Lower lobe of right lung (tissue), 2 donors: ENCODE measurements around the gene TFF1. TPM values are rescaled to one million over a fixed set of nuclear protein-coding genes. Genes with fewer than 3 reads are reported as not detected.

ENCODE experiments used
- ATAC-seq, 2 donors: fragments of 200-7000 bp; cut with Tn5 transposase; one replicate each; pipeline ENCODE4 v1.9.1; 2020 to 2022; ENCODE audit warnings: mild to moderate bottlenecking in 2 of 2, moderate library complexity in 2 of 2
- DNase-seq: peaks from one replicate; pipeline ENCODE4 v3.0.0-alpha.2; 2020
- H3K27ac ChIP-seq: fragments of 200-600 bp; one replicate; pipeline ENCODE4 v1.8.0; 2022
- H3K27me3 ChIP-seq: fragments of 200-600 bp; one replicate; pipeline ENCODE4 v1.8.0; 2022; ENCODE audit warnings: low read depth
- H3K36me3 ChIP-seq: fragments of 200-600 bp; one replicate; pipeline ENCODE4 v1.8.0; 2022; ENCODE audit warnings: mild to moderate bottlenecking
- H3K4me1 ChIP-seq: fragments of 200-600 bp; one replicate; pipeline ENCODE4 v1.8.0; 2022
- H3K4me3 ChIP-seq: fragments of 200-600 bp; one replicate; pipeline ENCODE4 v1.8.0; 2022; ENCODE audit warnings: mild to moderate bottlenecking
- H3K9me3 ChIP-seq: fragments of 200-600 bp; one replicate; pipeline ENCODE4 v1.8.0; 2022
- intact Hi-C: fragments of 100-400 bp; cut with DNase I; formaldehyde crosslinking; loops from one replicate; pipeline ENCODE4 v1.11.0; 2022
- total RNA-seq: library from RNA; stranded (reverse); fragmentation: NEBNext Ultra II Directional; extraction: Animal tissue kit (Norgen Biotek cat#: 25700); gene quantifications from one replicate; pipeline ENCODE4 v1.2.1, GENCODE V29; 2021
- TF ChIP-seq, protein P1 (sequence below): fragments of 200-600 bp; IDR thresholded peaks from one replicate; pipeline ENCODE4 v1.8.0; 2022; ENCODE audit warnings: antibody characterized with exemption, mild to moderate bottlenecking
- donor health status: DM: no; HTN: yes; CAD: no; lungs with severe emphysema.

Gene TFF1
- total RNA-seq, 1 donor from 2014 or later, result not detected

DNA sequence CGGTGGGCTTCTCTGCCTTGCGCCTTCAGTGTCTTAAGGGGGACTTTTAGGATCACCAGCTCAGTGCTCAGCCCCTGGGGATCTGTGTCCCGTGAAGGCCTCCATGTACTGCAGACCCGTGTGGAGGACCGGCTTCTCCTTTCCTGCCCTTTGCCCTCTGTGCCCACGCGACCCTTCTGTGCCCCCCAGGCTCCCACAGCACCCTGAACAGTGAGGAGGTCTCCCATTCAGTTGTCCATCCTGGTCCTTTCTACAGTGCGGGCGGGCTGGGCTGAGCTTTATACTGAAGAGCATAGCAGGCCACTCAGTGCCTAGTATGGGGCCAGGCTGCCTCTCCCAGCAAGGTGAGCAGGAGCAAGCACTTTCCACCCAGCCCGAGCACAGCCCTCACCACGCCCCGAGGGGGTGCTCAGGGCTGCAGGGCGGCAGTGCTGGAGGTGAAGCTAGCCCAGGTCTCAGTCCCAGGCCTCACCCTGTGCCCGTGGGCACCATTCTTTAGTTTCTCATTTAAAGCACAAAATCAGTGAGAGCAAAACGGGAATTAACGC, 7.6 kb upstream of the TFF1 start:
- no peak for ATAC-seq
- Histone ChIP-seq H3K4me3 (no peak overlapping the region), H3K9me3 (no peaks in the 10 kb centered on the region), H3K27me3 (no peaks in the 10 kb centered on the region), H3K4me1 (no peaks in the 10 kb centered on the region), H3K36me3 (no peaks in the 10 kb centered on the region), H3K27ac (no peak overlapping the region)
- TF ChIP-seq, protein P1, sequence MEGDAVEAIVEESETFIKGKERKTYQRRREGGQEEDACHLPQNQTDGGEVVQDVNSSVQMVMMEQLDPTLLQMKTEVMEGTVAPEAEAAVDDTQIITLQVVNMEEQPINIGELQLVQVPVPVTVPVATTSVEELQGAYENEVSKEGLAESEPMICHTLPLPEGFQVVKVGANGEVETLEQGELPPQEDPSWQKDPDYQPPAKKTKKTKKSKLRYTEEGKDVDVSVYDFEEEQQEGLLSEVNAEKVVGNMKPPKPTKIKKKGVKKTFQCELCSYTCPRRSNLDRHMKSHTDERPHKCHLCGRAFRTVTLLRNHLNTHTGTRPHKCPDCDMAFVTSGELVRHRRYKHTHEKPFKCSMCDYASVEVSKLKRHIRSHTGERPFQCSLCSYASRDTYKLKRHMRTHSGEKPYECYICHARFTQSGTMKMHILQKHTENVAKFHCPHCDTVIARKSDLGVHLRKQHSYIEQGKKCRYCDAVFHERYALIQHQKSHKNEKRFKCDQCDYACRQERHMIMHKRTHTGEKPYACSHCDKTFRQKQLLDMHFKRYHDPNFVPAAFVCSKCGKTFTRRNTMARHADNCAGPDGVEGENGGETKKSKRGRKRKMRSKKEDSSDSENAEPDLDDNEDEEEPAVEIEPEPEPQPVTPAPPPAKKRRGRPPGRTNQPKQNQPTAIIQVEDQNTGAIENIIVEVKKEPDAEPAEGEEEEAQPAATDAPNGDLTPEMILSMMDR, result no peak
- DNase-seq, result no peak
- intact Hi-C loops, result no loop called here

DNA sequence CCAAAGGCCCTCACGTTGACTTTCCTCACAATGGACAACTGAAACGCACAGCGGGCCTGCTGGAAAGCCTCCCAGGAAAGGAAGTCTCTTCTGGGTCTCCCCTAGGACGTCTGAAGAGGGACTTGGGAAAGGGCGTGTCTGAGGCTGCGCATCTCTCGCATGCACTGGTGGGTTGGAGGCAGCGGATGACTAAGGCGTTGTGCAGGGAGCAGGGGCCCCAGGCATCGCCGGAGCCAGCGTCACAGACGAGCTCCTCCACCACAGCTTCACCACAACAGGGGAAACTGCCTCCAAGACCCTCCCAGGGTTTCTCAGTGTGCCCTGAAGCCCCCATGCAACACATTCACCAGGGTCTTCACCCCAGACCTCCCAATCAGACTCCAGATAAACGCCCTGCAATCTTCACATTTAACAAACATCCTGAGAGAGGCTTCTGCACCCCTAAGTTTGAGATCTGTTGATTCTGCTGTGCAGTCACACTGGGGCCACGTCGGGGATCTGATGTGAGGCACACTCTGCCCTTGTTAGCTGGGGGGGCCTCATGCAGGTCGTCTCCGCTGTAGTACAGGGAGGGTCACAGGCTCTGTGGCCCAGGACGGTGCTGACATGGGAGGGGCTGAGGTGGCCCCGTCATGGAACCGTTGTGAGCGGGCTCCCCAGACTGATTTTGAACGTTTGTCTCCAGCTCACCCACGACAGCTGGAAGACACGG, 7.0 kb upstream of the TFF1 start:
- H3K9me3 ChIP-seq, result no peaks in the 10 kb centered on the region
- TF ChIP-seq, protein P1, result no peak
- no peaks in the 10 kb centered on the region for H3K27me3 ChIP-seq
- H3K27ac ChIP-seq, result no peak overlapping the region
- intact Hi-C loops, result no loop called here
- DNase-seq (no peak), ATAC-seq (no peak)
- no peak overlapping the region for H3K4me3 ChIP-seq
- H3K36me3 ChIP-seq, result no peaks in the 10 kb centered on the region
- H3K4me1 ChIP-seq, result no peaks in the 10 kb centered on the region

DNA sequence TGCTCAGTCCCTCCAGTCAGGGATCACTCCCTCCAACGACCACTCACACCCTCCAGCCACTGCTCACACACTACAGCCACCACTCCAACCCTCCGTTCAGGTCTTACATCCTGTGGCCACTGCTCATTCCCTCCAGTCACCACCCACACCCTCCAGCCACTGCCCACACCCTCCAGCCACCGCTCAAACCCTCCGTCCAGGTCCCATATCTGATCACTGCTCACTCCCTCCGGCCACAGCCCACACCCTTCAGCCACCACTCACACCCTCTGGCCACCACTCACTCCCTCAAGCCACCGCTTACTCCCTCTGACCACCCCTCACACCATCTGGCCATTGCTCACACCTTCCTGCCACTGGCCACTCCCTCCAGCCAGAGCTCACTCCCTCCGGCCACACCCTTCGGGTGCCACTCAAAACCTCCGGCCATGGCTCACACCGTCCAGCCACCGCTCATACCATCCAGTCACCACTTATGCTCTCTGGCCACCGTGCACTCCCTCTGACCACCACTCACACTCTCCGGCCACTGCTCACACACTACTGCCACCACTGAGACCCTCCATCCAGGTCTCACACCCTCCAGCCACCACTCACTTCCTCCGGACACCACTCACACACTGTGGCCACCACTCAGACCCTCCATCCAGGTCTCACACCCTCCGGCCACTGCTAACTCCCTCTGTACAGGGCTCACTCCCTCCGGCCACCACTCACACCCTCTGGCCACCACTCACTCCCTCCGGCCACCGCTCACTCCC, 4.7 kb upstream of the TFF1 start:
- Histone ChIP-seq H3K9me3 (no peaks in the 10 kb centered on the region), H3K36me3 (no peaks in the 10 kb centered on the region), H3K4me1 (no peaks in the 10 kb centered on the region), H3K27me3 (peaks cover 4% of the 10 kb centered on the region), H3K27ac (no peak overlapping the region), H3K4me3 (no peak overlapping the region)
- intact Hi-C loops, result no loop called here
- DNase-seq, result no peak
- TF ChIP-seq, protein P1, result no peak
- ATAC-seq, result no peak

DNA sequence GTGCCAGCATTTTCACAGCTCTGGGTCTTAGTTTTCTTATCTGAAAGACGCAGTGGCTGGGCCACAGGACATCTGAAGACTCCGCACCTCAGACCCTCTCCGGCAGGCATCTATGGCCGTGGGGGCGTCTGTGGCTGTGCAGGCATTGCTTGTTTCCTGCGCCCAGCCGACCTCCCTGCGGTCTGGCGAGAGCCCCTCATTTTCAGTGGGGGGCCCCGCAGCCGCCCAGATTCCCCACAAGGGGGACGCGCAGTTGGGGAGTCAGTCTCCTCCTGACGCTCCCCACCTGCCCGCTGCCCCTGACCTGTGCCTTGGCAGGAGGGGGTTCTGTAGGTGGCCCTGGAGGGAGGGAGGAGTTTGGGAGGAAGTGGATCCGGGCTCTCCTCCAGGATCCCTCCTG, 3.5 kb upstream of the TFF1 start:
- no peak overlapping the region for H3K4me3 ChIP-seq
- no peaks in the 10 kb centered on the region for H3K9me3 ChIP-seq
- TF ChIP-seq, protein P1, result no peak
- intact Hi-C loops, result no loop called here
- peaks cover 6% of the 10 kb centered on the region for H3K27me3 ChIP-seq
- H3K36me3 ChIP-seq, result no peaks in the 10 kb centered on the region
- no peak for DNase-seq
- no peak for ATAC-seq
- H3K4me1 ChIP-seq, result no peaks in the 10 kb centered on the region
- no peak overlapping the region for H3K27ac ChIP-seq

DNA sequence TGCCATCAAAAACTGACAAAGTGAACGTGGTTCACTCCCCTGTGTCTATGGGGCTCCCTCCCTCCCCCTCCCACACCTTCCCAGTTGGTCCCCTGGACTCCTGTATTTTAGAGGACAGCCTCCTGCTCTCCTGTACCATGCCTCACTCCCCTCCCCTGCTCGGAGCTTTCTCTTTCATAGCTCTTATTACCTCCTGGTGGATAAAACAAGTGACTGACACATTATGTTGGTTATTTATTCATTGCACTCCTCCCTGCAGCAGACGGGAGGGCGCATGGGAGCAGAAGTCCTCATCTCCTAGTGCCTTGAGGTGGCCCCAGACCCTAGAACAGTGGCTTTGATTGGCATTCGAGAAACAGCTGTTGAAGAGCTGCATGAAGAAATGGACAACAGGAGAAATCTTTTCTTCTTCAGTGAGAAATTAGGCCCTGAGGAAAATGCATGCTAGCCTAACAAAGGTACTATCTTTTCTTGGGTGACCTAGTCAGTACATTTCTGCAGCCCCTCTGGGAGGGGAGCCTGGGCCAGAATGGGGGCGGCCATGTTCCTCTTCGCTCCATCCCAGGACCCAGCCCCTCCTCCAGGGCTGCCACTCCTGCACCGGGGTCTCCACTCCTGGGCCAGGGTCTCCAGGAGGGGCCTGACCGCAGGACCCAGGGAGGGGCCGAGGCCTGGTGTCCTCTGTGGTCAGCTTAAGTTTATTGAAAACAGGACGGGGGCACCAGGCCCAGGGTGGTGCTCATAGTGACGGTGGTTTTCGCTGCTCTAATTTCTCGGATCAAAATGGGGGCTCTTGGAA, 1.2 kb upstream of the TFF1 start:
- Histone ChIP-seq H3K9me3 (no peaks in the 10 kb centered on the region), H3K4me3 (no peak overlapping the region), H3K4me1 (no peaks in the 10 kb centered on the region), H3K27ac (no peak overlapping the region), H3K27me3 (peaks cover 16% of the 10 kb centered on the region), H3K36me3 (no peaks in the 10 kb centered on the region)
- intact Hi-C loops, result no loop called here
- DNase-seq, result no peak
- TF ChIP-seq, protein P1, result no peak
- ATAC-seq, result no peak
